PC-3 (cell line): ENCODE data around the gene RBP4. TPM values are rescaled to one million over a fixed set of nuclear protein-coding genes. Genes with fewer than 3 reads are reported as not detected.

ENCODE experiments used
- ATAC-seq: fragments of 200-7000 bp; cut with Tn5 transposase; 2 replicates; pipeline ENCODE4 v1.9.1; 2020; ENCODE audit warnings: mild to moderate bottlenecking, moderate library complexity
- BruUV-seq: library from RNA; stranded (reverse); fragments of 400-500 nt; replicated peaks from 2 replicates; lab custom pipeline; 2021; lab: Mats Ljungman, UMichigan
- CTCF ChIA-PET: fragments of 300-600 bp; sonication (Branson Sonifier 250); formaldehyde crosslinking; loops from one replicate; lab custom pipeline; 2022; ENCODE audit warnings: antibody characterized with exemption; lab: Charles Lee
- POLR2A ChIA-PET: fragments of 300-600 bp; sonication (Branson Sonifier 250); formaldehyde crosslinking; loops from one replicate; lab custom pipeline; 2022; ENCODE audit warnings: antibody characterized with exemption; ENCODE audit not compliant: unreplicated experiment; lab: Charles Lee
- DNase-seq: peaks from one replicate; pipeline ENCODE4 v3.0.0-alpha.2; 2015
- H2AFZ ChIP-seq: fragments of 300-600 bp; sonication (generic); 2 replicates; pipeline ENCODE4 v1.6.0; 2016; ENCODE audit warnings: antibody characterized with exemption, low read length
- H3F3A ChIP-seq: fragments of 300-600 bp; sonication (generic); one replicate; pipeline ENCODE4 v1.6.0; 2017; ENCODE audit warnings: antibody characterized with exemption, low read length, control low read depth, mild to moderate bottlenecking; ENCODE audit not compliant: unreplicated experiment
- H3K27ac ChIP-seq: fragments of 300-600 bp; sonication (generic); 2 replicates; pipeline ENCODE4 v1.5.1; 2016; ENCODE audit warnings: mild to moderate bottlenecking, low read length
- H3K27me3 ChIP-seq: fragments of 300-600 bp; sonication (generic); 2 replicates; pipeline ENCODE4 v1.6.1; 2016; ENCODE audit warnings: low read length, mixed read lengths
- H3K36me3 ChIP-seq: fragments of 300-600 bp; sonication (generic); 2 replicates; pipeline ENCODE4 v1.6.1; 2016; ENCODE audit warnings: low read depth, mixed run types, low read length, mixed read lengths
- H3K4me1 ChIP-seq: fragments of 300-600 bp; sonication (generic); 2 replicates; pipeline ENCODE4 v1.5.1; 2016; ENCODE audit warnings: low read length; ENCODE audit not compliant: insufficient read depth
- H3K4me2 ChIP-seq: fragments of 300-600 bp; sonication (generic); 2 replicates; pipeline ENCODE4 v1.6.0; 2016; ENCODE audit warnings: low read length
- H3K4me3 ChIP-seq: fragments of 300-600 bp; sonication (generic); 2 replicates; pipeline ENCODE4 v1.5.1; 2016; ENCODE audit warnings: mild to moderate bottlenecking, low read length, mixed read lengths
- H3K79me2 ChIP-seq: fragments of 300-600 bp; sonication (generic); 2 replicates; pipeline ENCODE4 v1.6.1; 2017; ENCODE audit warnings: low read length, mixed read lengths
- H3K9ac ChIP-seq: fragments of 300-600 bp; sonication (generic); 2 replicates; pipeline ENCODE4 v1.6.0; 2016; ENCODE audit warnings: mild to moderate bottlenecking, low read length
- H3K9me2 ChIP-seq: fragments of 300-600 bp; sonication (generic); replicated peaks from 2 replicates; pipeline ENCODE4 v1.6.1; 2016; ENCODE audit warnings: mixed run types, low read length, mixed read lengths
- H3K9me3 ChIP-seq: fragments of 300-600 bp; sonication (generic); 2 replicates; pipeline ENCODE4 v1.6.1; 2016; ENCODE audit warnings: low read length, mixed read lengths
- H4K20me1 ChIP-seq: fragments of 300-600 bp; sonication (generic); 2 replicates; pipeline ENCODE4 v1.6.1; 2016; ENCODE audit warnings: low read length, mixed read lengths
- CTCF ChIP-seq: fragments of 300-600 bp; sonication (generic); conservative IDR thresholded peaks from 2 replicates; pipeline ENCODE4 v1.5.1; 2017; ENCODE audit warnings: antibody characterized with exemption, low read depth, mild to moderate bottlenecking, low read length
- EZH2 ChIP-seq: fragments of 300-600 bp; sonication (generic); IDR thresholded peaks from one replicate; pipeline ENCODE4 v1.6.1; 2017; ENCODE audit warnings: antibody characterized with exemption, mild to moderate bottlenecking, low read length; ENCODE audit not compliant: unreplicated experiment
- EZH2phosphoT487 ChIP-seq: fragments of 300-600 bp; sonication (generic); IDR thresholded peaks from 2 replicates; pipeline ENCODE4 v1.6.1; 2018; ENCODE audit warnings: mild to moderate bottlenecking, antibody characterized with exemption, low read length, borderline replicate concordance
- intact Hi-C: fragments of 100-400 bp; cut with micrococcal nuclease; formaldehyde crosslinking; loops from 2 replicates; pipeline ENCODE4 v1.9.0; 2023
- total RNA-seq: library from RNA; depleted of rRNA; stranded (reverse); fragments of >200 nt; gene quantifications from 2 replicates; pipeline ENCODE4 v1.2.3, GENCODE V29; 2014

RBP4 gene
- total RNA-seq, 1 experiment from 2014 or later = 8.5 TPM

DNA sequence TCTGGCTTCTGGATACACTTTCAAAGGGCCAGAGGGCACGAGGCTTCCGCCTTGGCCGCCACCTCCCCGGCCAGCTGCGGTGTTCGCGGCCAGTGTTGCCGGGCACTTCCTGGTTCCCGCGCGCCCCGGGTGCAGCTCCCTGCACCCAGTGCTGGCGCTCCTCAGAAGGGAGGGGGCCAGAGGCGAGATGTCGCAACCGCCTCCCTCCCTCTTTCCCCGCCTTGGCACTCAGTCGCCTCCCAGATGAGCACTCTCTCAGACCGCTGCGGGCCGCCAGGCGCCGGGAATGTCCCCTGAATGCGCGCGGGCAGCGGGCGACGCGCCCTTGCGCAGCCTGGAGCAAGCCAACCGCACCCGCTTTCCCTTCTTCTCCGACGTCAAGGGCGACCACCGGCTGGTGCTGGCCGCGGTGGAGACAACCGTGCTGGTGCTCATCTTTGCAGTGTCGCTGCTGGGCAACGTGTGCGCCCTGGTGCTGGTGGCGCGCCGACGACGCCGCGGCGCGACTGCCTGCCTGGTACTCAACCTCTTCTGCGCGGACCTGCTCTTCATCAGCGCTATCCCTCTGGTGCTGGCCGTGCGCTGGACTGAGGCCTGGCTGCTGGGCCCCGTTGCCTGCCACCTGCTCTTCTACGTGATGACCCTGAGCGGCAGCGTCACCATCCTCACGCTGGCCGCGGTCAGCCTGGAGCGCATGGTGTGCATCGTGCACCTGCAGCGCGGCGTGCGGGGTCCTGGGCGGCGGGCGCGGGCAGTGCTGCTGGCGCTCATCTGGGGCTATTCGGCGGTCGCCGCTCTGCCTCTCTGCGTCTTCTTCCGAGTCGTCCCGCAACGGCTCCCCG is 34.4 kb downstream of the RBP4 start, which contains the start of gene FFAR4:
FFAR4 (plus strand) TSS at position 231 of the 842 bp plus-strand sequence; CDS start at position 287, 56 bp downstream.
- no peaks in the 10 kb centered on the region for H4K20me1 ChIP-seq
- TF ChIP-seq EZH2 = no peak
- TF ChIP-seq EZH2phosphoT487 = no peak
- no peak for TF ChIP-seq CTCF
- H3K4me2 ChIP-seq = peak within 1 kb of the TSS; percentile 79
- H3K27ac ChIP-seq = no peak within 1 kb of the TSS
- no peaks in the 10 kb centered on the region for H3F3A ChIP-seq
- no TSS peak for BruUV-seq
- ChIA-PET CTCF (no interaction called here), POLR2A (interaction anchor here (0.6 kb wide), 1 partner anchor 27 kb away, joined by 3 read pairs; no protein-coding TSS in a partner anchor)
- peaks cover 11% of the 10 kb centered on the region; the same call in 1 of the 2 replicates for H3K4me1 ChIP-seq
- intact Hi-C loops = no loop called here
- no peaks in the 10 kb centered on the region for H3K79me2 ChIP-seq
- no peaks in the 10 kb centered on the region for H3K9me2 ChIP-seq
- H3K27me3 ChIP-seq = no peaks in the 10 kb centered on the region
- DNase-seq = peak; percentile 48
- no peaks in the 10 kb centered on the region for H3K9me3 ChIP-seq
- H3K4me3 ChIP-seq = peak within 1 kb of the TSS; percentile 55
- peak within 1 kb of the TSS; percentile 38 for H3K9ac ChIP-seq
- peak within 1 kb of the TSS; percentile 89 for H2AFZ ChIP-seq
- H3K36me3 ChIP-seq = no peaks in the 10 kb centered on the region
- peak; percentile 57 for ATAC-seq

DNA sequence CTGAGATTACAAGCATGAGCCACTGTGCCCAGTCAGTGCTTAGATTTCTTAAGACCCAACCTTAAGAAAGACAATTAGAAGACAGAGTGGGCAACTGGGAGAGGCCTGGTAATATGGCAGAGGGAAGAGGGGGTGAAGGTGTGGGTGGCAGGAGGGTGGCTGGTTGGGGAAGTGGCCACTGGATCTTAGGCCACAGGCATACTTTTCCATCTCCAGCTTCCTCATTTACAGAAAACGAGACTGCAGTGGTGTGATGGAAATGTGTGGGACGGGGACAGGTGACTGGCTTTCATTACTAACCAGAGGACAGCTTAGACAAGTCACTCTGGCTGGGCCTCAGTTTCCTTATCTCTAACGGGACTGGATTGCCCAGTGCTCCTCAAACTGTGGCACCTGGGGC is 35.6 kb downstream of the RBP4 start:
- Histone ChIP-seq H3K36me3 (no peaks in the 10 kb centered on the region), H3K9me2 (no peaks in the 10 kb centered on the region), H3K9ac (no peak overlapping the region), H3K4me3 (no peak overlapping the region; the same call in 1 of the 2 replicates), H3K79me2 (no peaks in the 10 kb centered on the region), H3K4me2 (no peak overlapping the region), H3F3A (no peaks in the 10 kb centered on the region), H3K9me3 (no peaks in the 10 kb centered on the region), H3K4me1 (peaks cover 4% of the 10 kb centered on the region; the same call in 1 of the 2 replicates), H4K20me1 (no peaks in the 10 kb centered on the region), H3K27ac (no peak overlapping the region), H3K27me3 (no peaks in the 10 kb centered on the region), H2AFZ (no peak overlapping the region)
- TF ChIP-seq EZH2 = no peak
- no peak for TF ChIP-seq EZH2phosphoT487
- no peak for TF ChIP-seq CTCF
- ATAC-seq (no peak), DNase-seq (no peak)
- no TSS peak for BruUV-seq
- ChIA-PET CTCF (no interaction called here), POLR2A (no interaction called here)
- intact Hi-C loops = no loop called here

DNA sequence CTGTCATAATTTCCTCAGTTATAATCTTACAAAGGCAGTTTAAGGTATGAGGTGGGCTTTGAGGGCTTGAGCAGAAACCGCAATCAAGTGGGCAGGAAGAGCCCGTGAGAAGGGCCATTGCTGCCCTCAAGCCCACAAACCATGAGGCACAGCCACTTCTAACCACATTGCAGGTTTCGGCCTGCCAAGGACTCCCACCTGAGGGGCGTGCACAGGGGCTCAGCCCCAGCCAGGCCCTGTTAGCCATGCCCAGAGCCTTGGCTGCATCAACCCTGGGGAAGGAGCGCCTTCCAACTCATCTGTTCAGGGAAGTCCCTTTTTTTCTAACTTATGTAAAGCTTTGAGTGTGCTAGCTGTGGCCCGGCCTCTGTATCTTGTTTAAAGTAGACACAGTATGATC is 40.5 kb downstream of the RBP4 start:
- no peak for DNase-seq
- H3K4me1 ChIP-seq = no peaks in the 10 kb centered on the region
- H3K9me3 ChIP-seq = no peaks in the 10 kb centered on the region
- H2AFZ ChIP-seq = no peak overlapping the region
- ChIA-PET POLR2A (no interaction called here), CTCF (no interaction called here)
- no peak overlapping the region for H3K4me3 ChIP-seq
- BruUV-seq = no TSS peak
- H3K36me3 ChIP-seq = no peaks in the 10 kb centered on the region
- intact Hi-C loops = no loop called here
- H3K27ac ChIP-seq = no peak overlapping the region
- no peaks in the 10 kb centered on the region for H3F3A ChIP-seq
- H3K79me2 ChIP-seq = no peaks in the 10 kb centered on the region
- H3K27me3 ChIP-seq = no peaks in the 10 kb centered on the region
- H3K4me2 ChIP-seq = no peak overlapping the region
- no peak overlapping the region for H3K9ac ChIP-seq
- H4K20me1 ChIP-seq = no peaks in the 10 kb centered on the region
- H3K9me2 ChIP-seq = no peaks in the 10 kb centered on the region
- TF ChIP-seq EZH2phosphoT487 = no peak
- TF ChIP-seq CTCF = no peak
- no peak for TF ChIP-seq EZH2
- no peak for ATAC-seq
